HepG2 (cell line): Measurements from ENCODE around the gene MBD4.

Experiments
- ATF4 ChIP-seq, 2 experiments: fragments of 450-650 bp in 1 of 2; sonication (generic) in 1 of 2; formaldehyde crosslinking; IDR thresholded peaks; 2 replicates each; pipeline versions ENCODE4 v1.5.0 to v1.8.0; 2020 to 2022; ENCODE audit warnings: mild to moderate bottlenecking in 1 of 2, missing genetic modification reagents in 1 of 2
- EP300 ChIP-seq, 3 experiments: sonication (generic) in 1 of 3; formaldehyde crosslinking in 1 of 3; IDR thresholded peaks; 2 replicates each; pipeline versions ENCODE4 v1.5.1 to v1.6.1; 2011 to 2020; ENCODE audit warnings: low read depth in 2 of 3, low read length in 2 of 3, borderline replicate concordance in 1 of 3, improper control_type of control experiment in 1 of 3, mild to moderate bottlenecking in 1 of 3, missing genetic modification reagents in 1 of 3, moderate library complexity in 1 of 3
- FOXP4 ChIP-seq: sonication (generic); formaldehyde crosslinking; IDR thresholded peaks from 2 replicates; pipeline ENCODE4 v1.4.0; 2020; ENCODE audit warnings: missing genetic modification reagents
- GFI1 ChIP-seq: sonication (generic); formaldehyde crosslinking; IDR thresholded peaks from 2 replicates; pipeline ENCODE4 v1.5.0; 2020; ENCODE audit warnings: missing genetic modification reagents, mild to moderate bottlenecking, borderline replicate concordance
- GLI4 ChIP-seq: sonication (generic); formaldehyde crosslinking; IDR thresholded peaks from 2 replicates; pipeline ENCODE4 v1.5.1; 2020; ENCODE audit warnings: missing genetic modification reagents, mild to moderate bottlenecking, moderate library complexity, borderline replicate concordance
- HMGXB4 ChIP-seq, 2 experiments: sonication (generic) in 1 of 2; formaldehyde crosslinking in 1 of 2; IDR thresholded peaks; 2 replicates each; pipeline versions ENCODE4 v1.4.0 to v1.6.1; 2018 to 2020; ENCODE audit warnings: missing genetic modification reagents in 2 of 2, borderline replicate concordance in 1 of 2, low read depth in 1 of 2, mild to moderate bottlenecking in 1 of 2, missing biosample characterization in 1 of 2
- JUNB ChIP-seq: sonication (generic); formaldehyde crosslinking; IDR thresholded peaks from 2 replicates; pipeline ENCODE4 v1.8.0; 2022; ENCODE audit warnings: missing genetic modification reagents, mild to moderate bottlenecking, borderline replicate concordance
- MYC ChIP-seq: sonication (generic); formaldehyde crosslinking; IDR thresholded peaks from 2 replicates; pipeline ENCODE4 v1.9.0; 2021; ENCODE audit warnings: missing genetic modification reagents, borderline replicate concordance
- STAG1 ChIP-seq: sonication (generic); formaldehyde crosslinking; IDR thresholded peaks from 2 replicates; pipeline ENCODE4 v1.4.0; 2020; ENCODE audit warnings: missing genetic modification reagents
- ZNF264 ChIP-seq: sonication (generic); formaldehyde crosslinking; IDR thresholded peaks from 2 replicates; pipeline ENCODE4 v1.4.0; 2020; ENCODE audit warnings: missing genetic modification reagents
- ZSCAN21 ChIP-seq: sonication (generic); formaldehyde crosslinking; IDR thresholded peaks from 2 replicates; pipeline ENCODE4 v1.8.0; 2022; ENCODE audit warnings: mild to moderate bottlenecking, missing genetic modification reagents, moderate library complexity, borderline replicate concordance
- TF ChIP-seq, protein P1 (sequence below): sonication (generic); formaldehyde crosslinking; IDR thresholded peaks from 2 replicates; pipeline ENCODE4 v1.5.1; 2020; ENCODE audit warnings: mild to moderate bottlenecking, missing genetic modification reagents, borderline replicate concordance

DNA sequence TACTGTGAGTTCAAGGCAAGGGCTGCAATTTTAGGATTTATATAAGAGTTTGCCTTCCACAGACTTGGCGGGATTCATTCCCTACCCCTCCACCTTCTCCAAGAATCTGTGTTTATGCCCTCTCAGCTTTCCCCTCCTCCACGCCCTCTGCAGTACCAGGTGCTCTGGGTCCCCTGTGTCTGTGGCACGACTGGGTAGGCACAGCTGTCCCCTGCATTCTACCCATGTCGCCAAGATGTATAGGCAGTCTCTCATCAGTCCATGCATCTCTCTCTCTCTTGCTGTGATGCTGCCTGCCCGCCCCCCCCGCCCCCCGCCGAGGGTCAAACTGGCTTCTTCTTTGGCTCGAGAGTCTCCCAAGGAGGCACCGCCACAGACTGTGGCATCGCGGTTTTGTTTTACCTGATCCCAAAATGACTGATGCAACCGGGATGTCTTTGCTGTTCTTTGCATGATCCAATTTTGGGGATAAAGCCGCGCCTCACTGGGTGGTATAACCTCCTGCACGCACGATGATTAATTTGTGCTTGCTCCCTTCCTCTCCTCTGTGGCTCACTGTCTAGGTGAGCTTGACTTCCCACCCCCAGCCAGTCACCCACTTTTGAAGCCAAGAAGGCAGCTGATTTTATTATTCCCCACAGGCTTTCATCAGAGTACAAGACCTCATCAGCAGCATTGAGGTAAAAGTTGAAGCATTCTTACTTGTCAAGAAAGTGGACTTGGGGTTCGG lies 55.0 kb downstream of the MBD4 start:
- TF ChIP-seq HMGXB4 (CRISPR knock-in tag; IDR thresholded peaks at IDR 0.05; ENCODE audit: borderline replicate concordance in 1 of 2, low read depth in 1 of 2) = no peak
- TF ChIP-seq EP300 (IDR thresholded peaks at IDR 0.05; ENCODE audit: low read depth in 2 of 2, low read length in 2 of 2) = no peak
- TF ChIP-seq EP300 (CRISPR knock-in tag; IDR thresholded peaks at IDR 0.05; ENCODE audit: borderline replicate concordance) = no peak
- TF ChIP-seq ATF4 (CRISPR knock-in tag; IDR thresholded peaks at IDR 0.05) = no peak
- no peak for TF ChIP-seq FOXP4 (CRISPR knock-in tag)
- TF ChIP-seq JUNB (CRISPR knock-in tag) = no peak
- TF ChIP-seq STAG1 = no peak
- TF ChIP-seq ZSCAN21 = no peak
- TF ChIP-seq ZNF264 (CRISPR knock-in tag) = no peak
- TF ChIP-seq MYC (CRISPR knock-in tag) = no peak
- no peak for TF ChIP-seq GFI1 (CRISPR knock-in tag)
- TF ChIP-seq, protein P1, sequence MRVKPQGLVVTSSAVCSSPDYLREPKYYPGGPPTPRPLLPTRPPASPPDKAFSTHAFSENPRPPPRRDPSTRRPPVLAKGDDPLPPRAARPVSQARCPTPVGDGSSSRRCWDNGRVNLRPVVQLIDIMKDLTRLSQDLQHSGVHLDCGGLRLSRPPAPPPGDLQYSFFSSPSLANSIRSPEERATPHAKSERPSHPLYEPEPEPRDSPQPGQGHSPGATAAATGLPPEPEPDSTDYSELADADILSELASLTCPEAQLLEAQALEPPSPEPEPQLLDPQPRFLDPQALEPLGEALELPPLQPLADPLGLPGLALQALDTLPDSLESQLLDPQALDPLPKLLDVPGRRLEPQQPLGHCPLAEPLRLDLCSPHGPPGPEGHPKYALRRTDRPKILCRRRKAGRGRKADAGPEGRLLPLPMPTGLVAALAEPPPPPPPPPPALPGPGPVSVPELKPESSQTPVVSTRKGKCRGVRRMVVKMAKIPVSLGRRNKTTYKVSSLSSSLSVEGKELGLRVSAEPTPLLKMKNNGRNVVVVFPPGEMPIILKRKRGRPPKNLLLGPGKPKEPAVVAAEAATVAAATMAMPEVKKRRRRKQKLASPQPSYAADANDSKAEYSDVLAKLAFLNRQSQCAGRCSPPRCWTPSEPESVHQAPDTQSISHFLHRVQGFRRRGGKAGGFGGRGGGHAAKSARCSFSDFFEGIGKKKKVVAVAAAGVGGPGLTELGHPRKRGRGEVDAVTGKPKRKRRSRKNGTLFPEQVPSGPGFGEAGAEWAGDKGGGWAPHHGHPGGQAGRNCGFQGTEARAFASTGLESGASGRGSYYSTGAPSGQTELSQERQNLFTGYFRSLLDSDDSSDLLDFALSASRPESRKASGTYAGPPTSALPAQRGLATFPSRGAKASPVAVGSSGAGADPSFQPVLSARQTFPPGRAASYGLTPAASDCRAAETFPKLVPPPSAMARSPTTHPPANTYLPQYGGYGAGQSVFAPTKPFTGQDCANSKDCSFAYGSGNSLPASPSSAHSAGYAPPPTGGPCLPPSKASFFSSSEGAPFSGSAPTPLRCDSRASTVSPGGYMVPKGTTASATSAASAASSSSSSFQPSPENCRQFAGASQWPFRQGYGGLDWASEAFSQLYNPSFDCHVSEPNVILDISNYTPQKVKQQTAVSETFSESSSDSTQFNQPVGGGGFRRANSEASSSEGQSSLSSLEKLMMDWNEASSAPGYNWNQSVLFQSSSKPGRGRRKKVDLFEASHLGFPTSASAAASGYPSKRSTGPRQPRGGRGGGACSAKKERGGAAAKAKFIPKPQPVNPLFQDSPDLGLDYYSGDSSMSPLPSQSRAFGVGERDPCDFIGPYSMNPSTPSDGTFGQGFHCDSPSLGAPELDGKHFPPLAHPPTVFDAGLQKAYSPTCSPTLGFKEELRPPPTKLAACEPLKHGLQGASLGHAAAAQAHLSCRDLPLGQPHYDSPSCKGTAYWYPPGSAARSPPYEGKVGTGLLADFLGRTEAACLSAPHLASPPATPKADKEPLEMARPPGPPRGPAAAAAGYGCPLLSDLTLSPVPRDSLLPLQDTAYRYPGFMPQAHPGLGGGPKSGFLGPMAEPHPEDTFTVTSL (CRISPR knock-in tag) = no peak
- no peak for TF ChIP-seq GLI4 (CRISPR knock-in tag)
